Left kidney (tissue), 2 donors: ENCODE measurements around the gene CD34. TPM values are rescaled to one million over a fixed set of nuclear protein-coding genes. Genes with fewer than 3 reads are reported as not detected.

ENCODE experiments used
- DNase-seq: peaks from one replicate; pipeline ENCODE4 v3.0.0-alpha.2; 2013
- polyA plus RNA-seq: library from polyadenylated mRNA; unstranded; fragments of 120-200 nt; gene quantifications from one replicate; pipeline ENCODE4 v1.2.1, GENCODE V29; 2013; ENCODE audit not compliant: insufficient read length

CD34 gene
- polyA plus RNA-seq, 1 donor = 89.7 TPM

DNA sequence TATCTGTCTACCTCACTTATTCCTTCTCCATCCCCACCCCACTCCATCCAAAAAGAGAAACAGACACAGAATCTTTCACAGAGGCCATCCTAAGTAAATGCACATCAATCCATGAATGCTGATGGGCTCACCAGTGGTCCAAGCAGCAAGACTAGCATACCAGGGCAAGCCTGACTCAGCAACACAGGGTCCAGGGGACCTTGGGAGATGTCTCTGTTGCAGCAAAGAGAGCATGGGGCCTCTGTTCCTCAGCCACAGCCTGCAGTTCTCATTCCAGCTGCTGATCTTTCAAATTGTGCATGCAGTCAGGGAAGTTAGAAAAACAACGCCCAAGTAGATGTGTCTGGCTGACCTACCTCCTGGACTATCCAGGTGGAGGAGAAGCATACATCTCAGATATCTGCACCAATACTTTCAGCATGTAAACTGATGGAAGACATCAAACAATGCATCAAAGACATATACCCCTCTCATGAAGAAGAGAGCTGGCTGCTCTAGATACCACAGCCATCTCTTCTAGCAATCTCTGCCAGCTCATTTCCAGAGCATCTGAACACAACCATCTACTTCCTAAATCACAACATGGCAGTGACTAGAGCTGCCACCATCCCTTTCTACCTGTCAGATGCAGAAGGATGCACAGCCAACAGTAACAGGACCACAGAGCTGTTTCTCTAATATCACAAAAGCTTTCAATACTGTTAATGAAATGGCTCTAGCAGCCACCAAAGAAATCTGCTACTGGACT lies 54.5 kb downstream of the CD34 start:
- no peak for DNase-seq

DNA sequence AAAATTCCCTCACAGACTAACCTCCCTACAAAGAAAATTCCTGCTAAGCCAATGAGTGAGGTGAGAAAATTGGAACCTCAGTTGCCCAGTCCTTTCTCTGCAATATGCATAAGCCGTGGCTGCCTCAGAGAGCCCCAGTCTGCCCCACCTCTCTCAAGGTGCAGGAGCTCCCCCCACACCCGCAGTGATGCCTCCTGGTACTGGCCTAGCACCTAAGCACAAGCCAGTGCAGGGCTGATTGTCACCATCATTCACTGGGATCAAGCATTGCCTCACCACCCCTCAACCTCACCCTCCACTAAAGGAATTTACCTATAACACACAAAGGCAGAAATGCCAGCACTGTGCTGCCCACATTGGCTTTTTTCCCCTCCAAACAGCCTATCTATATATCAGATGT lies 56.9 kb downstream of the CD34 start:
- DNase-seq = no peak

DNA sequence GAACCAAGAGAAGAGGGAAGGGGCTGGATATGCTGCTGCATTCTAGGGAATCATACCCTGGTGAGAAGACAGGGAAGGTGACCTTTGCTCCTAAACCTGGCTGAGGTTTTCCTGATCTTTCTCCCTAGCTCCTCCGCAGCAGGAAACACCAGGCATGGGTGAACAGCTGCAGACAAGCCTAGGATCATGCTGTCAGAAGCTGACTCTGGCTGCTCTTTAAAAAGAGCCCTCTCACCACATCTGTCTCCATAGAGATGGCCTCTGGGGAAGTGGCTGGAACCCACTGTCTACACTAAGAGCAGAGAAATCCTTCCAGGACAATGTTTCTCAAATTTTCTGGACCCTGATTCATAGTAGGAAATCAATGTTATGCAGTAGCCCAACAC lies 57.6 kb downstream of the CD34 start:
- no peak for DNase-seq

DNA sequence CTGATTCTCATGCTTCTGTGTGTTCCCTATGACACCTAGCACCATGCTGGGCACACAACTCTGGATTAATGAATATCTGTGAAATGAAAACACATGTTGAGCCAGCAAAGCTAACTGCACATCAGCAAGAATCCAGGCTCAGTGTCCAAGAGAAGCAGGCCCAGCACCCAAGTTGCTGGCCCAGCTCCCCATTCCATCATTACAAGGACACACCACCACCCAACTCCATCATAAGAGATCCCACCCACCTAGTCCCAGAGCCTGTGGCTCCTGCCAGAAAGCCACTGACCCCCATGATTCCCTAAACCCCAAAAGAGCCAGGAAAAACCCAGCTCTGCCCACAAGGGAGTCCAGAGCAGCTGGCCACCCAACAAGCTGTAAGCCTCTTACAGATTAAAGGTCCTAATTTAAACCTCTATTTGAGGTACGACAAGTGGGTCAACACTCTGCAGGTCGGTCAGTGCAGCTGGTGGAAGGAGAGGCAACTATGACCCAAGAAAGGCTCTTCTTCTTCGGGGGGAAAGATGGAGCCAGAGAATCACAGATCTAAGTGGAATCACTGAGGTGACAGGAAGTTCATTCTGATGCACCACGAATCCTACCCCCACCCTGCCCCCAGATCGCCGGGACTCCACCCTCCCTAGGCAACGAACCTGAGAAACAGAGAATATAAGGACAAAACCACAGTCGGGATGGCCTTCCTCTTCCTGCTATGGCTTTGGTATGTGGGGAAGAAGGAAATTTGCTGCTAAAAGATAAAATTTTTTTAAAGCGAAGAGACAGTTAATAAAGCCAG lies 58.2 kb downstream of the CD34 start:
- DNase-seq = no peak

DNA sequence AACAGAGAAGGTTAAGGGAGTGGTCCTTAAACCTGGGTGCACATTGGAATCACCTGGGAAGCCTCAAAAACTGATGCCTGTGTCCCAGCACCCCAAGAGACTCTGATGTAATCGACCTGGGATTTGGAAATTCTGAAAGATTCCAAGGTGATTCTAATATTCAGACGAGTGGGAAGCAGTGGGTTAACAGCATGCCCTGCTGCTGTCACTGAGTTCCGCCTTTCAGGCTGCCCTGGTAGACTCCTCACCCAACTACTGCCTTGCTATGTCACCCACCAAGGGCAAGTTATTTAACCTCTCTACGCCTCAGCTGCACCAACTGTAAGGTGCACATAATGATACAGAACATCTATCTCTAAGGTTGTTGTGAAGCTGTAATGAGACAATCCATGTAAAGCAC lies 59.2 kb downstream of the CD34 start:
- DNase-seq = no peak

DNA sequence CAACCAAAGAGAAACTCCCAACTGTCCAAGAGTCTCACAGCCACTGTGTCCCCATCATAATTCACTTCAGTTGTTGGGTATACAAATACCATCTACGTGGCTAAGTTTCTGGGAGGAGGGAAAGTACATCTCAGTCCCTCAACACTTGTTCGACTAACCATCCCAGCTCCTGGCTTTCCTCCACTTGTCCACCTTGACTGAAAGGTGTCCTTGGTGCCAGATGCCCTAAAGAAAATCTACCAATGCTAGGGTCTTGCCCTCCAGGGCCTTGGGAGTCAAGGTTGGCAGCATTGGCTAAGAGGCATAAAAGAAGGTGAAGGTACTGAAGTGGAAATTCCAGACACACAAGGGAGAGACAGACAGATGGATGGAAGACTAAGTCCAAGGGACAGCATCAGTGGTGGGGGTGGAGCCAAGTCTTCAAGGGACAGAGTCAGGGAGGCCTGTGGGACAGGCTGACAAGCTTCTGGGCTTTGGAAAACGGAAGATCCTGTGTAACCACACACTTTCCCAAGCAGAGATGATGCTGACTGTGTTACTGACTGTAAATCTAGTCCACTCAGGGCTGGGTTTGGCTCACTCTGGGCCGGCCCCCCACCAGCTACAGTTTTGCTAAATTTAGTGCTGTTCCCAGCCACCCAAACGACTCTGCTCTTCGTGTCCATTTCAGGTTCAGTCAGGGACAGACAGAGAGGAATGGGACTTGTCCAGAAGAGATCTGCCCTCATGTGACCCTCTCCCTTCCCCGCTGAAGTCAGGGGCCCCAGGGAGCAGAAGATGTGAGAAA lies 60.1 kb downstream of the CD34 start:
- no peak for DNase-seq

DNA sequence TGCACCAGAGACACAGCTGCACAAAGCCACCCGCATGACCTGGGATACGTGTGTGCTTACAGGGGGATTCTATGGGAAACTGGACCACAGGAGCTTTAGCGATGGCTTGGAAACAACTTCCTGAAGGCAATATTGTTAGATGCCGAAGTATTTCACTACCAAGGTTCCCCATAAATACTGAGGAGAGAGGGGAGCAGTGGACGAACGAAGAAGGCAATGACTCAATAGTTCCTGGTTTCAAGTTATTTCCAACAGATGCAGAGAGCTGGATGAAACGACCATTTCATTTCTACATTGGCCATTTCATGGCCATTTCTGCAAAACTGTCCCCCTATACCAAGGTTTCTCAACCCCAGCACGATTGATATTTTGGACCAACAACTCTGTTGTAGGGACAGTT lies 61.3 kb downstream of the CD34 start:
- DNase-seq = no peak

DNA sequence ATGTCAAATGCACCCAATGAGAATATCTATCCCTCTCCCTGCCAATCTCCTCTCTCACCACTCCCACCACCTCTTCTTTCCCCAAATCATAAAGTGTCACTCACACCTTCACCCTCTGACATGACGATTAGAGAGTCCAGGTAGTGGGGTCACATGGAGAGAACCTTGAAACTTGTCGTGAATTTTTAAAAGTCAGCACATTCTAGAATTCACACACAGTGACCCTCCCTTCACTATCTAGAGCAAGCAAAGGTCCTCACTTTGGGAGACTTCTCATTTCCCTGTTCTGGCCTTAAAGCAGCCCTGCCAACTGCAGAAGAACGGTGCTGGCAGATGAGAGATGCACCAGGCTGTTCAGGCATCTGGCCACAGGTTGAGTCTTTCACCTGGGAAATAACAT lies 61.9 kb downstream of the CD34 start:
- no peak for DNase-seq

DNA sequence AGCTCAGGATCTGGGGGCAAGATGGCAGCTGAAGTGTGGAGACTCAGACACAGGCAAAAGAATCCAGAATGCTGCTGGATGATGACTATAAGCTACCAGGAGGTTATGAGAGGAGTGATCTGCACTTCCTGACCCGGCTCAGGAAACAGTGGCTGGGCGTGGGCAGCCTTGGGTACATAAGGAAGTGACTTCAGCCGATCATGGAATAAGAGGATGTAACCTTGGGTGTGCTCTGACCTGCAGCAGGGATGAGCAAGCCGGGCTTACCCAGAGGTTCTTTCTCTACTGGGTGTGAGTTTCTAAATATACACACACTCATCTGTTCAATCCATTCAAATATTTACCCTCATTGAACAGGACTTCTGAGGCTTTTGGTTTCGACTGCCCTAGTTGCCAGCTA lies 62.7 kb downstream of the CD34 start:
- no peak for DNase-seq

DNA sequence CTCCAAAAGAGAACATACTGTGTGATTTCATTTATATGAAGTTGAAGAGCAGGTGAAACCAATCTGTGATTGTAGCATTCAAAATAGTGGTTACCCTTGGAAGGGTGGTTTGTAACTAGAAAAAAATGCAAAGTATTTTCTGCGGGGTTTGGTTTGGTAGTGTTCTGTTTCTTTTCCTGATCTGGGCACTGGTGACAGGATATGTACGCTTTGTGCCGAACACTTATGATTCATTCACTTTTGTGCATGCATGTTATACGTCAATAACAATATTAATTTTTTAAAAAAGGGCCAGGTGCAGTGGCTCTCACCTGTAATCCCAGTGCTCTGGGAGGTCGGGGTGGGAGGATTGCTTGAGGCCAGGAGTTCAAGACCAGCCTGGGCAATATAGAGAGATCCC lies 63.8 kb downstream of the CD34 start:
- DNase-seq = no peak

DNA sequence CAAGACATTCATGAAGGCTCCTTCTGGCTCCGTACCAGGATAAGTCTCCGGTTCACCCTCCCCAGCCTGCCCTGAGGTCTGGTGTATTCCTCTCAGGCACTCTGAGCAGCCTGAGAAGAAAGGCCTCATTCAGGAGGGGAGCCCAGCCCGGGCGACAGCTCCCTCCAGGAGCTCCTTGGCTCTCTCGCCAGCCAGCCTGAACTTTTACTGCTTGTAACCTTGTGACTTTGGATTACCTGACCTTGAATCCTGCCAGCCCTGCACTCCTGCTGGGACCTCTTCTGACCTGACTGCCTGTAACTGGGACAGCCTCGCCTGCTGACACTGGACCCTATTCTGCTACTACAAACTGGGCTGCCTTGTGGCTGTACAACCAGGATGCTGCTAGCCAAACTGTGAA lies 65.8 kb downstream of the CD34 start:
- no peak for DNase-seq

DNA sequence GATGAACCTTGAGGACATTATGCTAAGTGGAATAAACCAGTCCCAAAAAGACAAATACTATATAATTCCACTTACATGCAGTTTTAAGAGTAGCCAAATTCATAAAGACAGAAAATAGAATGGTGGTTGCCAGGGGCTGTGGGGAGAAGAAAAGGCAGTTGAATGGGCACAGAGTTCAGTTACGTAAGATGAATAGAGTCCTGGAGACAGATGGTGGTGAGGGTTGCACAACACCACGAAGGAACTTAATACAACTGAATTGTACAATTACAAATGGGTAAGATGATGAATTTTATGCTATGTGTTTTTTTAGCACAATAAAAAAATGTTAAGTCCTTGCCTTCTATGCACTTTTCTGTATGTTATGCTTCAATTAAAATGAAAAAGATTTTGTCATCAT lies 66.6 kb downstream of the CD34 start:
- no peak for DNase-seq

DNA sequence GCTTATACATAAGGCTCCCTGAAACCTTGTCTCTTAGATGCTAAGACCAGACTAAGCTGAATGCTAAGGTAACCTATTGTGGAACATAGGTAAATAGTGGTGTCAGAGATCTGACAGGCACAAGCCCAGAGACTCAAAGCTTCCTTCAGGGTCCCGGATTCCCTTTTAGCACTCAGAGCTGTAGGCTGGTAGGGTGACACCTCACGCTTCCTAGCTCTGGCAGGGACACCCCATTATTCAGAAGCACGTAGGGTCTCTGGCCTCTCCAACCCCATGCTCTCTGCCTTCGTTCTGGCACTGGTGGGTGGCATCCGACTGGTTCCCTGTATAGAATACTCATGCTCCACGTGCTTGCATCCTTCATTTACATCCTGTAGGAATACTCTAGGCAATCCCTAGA lies 68.4 kb downstream of the CD34 start:
- no peak for DNase-seq

DNA sequence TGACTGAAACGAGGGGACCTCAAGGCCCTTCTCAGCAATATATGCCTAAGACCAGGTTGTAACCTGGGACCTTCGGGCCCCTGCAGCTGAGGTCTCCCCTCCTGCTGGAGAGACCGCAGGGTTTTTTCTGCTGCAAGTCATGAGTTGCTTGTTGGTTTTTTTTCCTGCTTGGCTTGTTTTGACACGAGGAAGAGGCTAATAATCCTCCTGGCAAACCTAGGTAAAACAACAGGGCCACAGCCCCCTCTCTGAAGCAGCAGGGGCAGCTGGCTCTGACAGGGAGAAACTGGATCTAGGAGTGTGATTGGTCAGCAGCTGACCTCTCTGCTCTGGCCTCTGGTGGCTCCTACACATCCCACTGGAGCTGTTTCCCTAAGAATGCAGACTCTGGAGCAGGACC lies 69.0 kb downstream of the CD34 start:
- no peak for DNase-seq

DNA sequence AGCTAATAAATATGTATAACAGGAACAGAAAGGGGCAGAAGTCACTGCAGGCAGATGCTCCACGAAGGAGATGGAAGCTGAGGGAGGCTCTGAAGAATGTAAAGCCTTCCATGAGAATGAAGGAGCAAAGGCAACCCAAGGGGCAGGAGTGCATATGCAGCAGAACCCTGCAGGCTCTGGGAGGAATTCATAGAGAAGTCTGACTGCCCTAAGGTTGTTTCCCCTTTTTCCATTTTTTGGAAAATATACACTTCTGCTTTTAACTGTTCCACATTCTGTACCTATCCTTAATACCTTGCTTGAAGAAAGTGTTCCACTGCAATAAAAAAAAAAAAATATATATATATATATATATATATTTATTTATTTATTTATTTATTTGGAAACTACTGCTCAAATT lies 69.6 kb downstream of the CD34 start:
- no peak for DNase-seq

DNA sequence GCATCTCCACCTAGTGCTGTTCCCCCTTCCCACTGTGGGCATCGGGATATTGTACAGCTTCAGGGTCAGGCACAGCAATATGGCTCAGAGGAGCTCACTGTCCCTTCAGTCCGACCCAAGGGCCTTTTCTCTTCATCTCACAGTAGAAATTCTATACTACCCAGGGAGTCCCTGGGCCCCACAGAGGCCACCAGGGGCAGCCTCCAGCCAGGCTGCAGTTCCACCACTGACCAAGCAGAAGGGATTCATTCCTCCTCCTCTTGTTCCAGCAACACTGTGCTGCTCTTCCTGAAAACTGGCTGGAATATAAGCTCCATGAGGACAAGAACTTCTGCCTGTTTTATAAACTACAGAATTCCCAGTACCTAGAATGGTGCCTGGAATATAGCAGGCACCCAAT lies 70.5 kb downstream of the CD34 start:
- DNase-seq = no peak

DNA sequence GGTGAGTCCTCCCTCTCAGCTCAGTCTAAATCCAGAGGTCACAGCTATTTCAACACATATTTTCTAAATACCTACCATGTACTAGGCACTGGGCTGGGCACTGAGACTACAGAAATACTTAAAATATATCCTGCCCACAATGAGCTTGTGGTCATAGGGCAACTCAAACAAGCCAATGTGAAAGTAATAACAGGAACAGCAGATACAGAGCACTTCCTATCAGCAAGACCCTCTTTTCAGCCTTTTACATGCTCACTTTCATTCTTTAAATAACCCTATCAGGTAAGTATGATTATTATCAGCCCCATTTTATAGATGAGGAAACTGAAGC lies 71.9 kb downstream of the CD34 start:
- DNase-seq = no peak

DNA sequence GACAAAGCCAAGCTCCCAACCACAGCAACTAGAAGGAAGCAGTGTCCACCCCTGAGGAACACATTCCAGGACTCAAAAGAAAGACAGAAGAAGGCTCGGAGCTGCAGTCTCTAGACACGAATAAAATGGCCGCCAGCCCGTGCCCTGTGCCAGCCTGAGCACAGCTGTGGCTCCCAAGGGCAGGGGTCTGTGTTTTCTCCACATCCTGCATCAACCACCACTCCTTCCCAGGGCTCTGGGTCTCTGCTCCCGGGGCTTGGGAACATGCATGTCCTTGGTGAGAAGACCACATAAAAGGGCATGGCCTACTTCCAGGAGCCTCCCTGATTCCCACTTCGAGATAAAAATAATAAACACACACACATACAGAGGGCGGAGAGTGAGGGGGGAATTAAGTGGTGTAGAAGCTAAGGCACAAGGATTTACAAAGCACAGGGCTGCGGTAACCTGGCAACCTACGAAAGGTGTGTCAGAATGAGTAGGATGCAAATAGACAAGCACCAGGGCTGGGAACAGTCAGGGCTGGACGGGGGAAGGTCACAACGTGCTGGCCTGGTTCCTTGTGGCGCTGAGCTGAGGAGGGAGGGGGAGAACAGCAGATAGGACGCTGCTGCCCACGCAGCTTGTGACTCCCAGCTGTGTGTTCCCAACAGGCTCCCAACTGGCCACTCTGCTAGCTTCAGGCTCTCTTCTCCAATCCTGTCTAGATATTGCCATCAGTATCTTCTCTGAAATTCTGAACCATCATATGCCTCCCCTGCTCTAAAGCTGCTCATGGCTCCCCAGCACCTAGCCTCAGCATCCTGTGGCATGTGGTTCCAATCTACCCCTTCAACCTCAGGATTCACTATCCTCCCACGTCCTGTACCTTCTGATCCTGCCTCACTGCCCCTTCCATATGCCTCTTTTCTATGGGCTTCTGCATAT lies 72.5 kb downstream of the CD34 start:
- DNase-seq = no peak

DNA sequence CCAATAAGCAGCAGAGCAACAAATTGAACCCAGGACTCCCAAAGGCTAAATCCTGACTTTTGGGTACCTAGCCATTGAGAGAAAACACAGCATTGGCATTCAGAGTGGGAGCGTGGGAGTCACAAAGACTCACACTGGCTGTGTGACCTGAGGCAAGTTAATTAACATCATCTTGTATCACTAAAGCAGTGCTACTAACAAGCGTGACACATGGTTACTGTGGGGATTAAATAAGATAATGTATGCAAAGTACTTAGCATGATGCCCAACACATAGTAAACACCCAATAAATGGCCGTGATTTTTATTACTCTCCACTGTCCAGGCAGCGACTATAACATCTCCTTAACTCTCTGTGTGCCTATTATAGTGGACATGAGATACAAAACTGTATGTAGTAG lies 73.3 kb downstream of the CD34 start:
- no peak for DNase-seq

DNA sequence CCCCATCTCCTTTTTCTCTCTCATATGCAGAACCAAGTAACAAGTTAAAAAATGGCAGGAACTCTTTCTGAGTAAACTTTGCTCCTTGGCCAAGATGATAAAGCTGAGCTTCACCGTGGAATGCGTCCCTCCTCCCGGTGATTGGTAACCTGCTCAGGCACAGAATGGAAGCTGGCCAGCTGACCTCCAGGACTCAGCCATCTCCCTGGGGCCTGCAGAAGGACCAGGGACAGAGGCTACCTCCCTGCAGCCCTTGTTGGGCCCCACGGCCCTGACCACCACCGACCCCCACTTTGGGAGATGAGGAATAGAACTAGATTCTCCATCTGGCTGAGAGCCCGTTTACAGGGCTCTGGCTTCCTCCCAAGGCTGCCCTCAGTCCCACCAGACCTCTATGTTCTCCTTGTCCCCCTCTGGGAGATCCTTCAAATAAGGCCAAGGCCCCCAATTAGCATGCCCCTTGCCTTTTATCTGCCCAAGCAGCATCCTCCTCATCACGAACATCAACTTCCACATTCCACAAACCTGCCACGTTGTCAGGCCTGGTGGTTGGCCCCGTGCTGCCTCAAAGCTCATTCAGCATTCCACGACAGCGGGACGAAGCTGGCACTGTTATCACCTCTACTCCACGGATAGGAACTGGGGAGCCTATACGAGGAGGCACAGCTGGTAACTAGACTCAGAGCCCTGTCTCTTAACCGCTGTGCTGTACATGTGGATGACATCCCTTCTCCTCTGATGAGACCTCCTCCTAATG lies 74.2 kb downstream of the CD34 start:
- DNase-seq = no peak

DNA sequence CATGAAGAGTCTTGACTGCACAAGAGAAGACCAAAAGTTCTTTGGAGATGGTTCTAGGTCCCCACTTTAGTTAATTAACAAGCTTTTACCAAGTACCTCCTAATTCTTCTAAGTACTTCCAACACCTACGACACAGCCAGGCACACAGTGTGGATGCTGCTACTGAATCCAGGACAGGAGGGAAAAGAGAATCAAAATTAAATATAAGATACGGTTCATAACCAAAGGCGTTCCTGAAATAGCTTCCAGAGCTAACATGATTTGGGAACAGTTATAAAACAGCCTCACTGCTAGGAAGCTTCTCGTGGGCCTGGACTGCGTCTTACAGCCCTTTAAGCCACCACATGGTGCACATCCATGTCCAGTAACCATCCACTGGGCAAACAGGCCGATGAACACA lies 75.0 kb downstream of the CD34 start:
- no peak for DNase-seq
